ENCODE measurements around the gene TM4SF5.

Gene TM4SF5

DNA sequence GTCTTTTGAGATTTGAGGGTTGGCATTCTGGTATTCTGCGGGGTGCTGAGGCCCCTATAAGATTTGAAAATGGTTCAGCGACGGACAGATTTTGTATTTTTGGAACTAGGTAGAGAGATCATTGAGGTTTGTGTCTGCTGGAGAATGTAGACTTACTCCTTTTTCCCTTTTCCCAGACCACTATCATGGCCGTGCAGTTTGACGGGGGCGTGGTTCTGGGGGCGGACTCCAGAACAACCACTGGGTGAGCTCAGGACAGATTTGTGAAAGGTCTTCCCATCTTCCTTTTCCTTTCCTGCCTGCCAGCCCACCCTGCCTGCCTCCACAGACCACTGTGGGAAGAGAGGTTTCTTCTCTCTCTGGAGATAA lies 24.9 kb downstream of the TM4SF5 start:
- no peak for TF ChIP-seq TAF1 (IDR thresholded peaks at IDR 0.05; ENCODE audit: borderline replicate concordance, low read depth, low read length)
- TF ChIP-seq POLR2AphosphoS5 (IDR thresholded peaks at IDR 0.05; ENCODE audit: low read depth, low read length): no peak
- TF ChIP-seq POLR2A (IDR thresholded peaks at IDR 0.05; ENCODE audit: low read depth, low read length): no peak
- DNase-seq (ENCODE audit: insufficient read length) (no peak), FAIRE-seq (peak; percentile 72)

DNA sequence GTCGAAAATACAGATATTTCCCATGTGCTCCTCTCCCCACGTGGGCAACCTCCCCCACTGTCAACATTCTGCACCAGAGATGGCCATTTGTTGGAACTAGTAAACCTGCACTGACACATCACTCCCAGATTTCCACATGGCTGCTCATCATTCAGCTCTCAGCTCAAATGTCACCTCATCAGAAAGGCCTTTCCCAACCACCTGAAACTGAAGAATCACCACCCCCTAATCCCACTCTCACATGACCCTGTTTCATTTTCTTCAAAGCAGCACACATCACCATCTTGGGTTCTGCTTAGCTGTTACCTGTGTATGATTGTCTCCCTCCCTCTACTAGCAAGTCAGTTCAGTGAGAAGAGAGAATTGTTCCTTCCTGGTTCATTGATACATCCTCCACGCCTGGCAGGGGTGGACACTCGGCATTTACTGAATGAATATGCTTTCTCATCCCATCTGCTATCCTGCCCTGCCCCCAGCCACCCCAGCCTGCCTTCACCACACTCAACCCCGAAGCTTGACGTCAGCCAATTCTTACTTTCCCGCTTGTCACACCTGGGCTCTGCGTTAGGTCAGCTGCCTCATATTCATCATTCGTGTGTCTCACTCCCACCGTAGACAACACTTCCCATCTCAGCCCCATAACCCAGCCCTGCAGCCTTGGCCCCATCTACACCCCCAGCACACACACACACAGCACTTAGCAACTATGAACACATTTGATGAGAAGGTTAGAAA lies 28.9 kb downstream of the TM4SF5 start:
- FAIRE-seq: peak; percentile 48
- no peak for DNase-seq (ENCODE audit: insufficient read length)
- TF ChIP-seq POLR2A (IDR thresholded peaks at IDR 0.05; ENCODE audit: low read depth, low read length) (no peak), POLR2AphosphoS5 (IDR thresholded peaks at IDR 0.05; ENCODE audit: low read depth, low read length) (no peak), TAF1 (IDR thresholded peaks at IDR 0.05; ENCODE audit: borderline replicate concordance, low read depth, low read length) (no peak)

GRCh38 chr17:4802228-4802627 lies 30.5 kb downstream of the TM4SF5 start, which contains the start of gene C17orf114:
C17orf114 (minus strand) TSS chr17:4802328.
- FAIRE-seq (no peak), DNase-seq (ENCODE audit: insufficient read length) (no peak)
- TF ChIP-seq POLR2AphosphoS5 (IDR thresholded peaks at IDR 0.05; ENCODE audit: low read depth, low read length): no peak
- no peak for TF ChIP-seq POLR2A (IDR thresholded peaks at IDR 0.05; ENCODE audit: low read depth, low read length)
- TF ChIP-seq TAF1 (IDR thresholded peaks at IDR 0.05; ENCODE audit: borderline replicate concordance, low read depth, low read length): no peak

DNA sequence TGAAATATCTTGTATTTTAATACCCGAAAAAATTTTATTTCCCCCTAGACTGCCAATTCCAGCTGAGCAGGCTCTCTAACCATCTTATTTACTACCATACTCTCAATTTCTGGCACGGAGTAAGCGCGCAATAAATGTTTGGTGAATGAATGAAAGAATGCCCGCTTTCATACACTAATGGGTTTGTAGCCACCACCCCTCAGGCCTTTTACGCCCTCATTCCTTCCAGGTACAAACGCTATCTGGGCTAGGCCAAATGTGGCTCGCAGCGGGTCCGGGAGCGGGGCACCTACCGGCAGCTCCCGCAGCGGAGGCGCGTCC lies 34.7 kb downstream of the TM4SF5 start:
- FAIRE-seq: no peak
- DNase-seq (ENCODE audit: insufficient read length): no peak
- no peak for TF ChIP-seq TAF1 (IDR thresholded peaks at IDR 0.05; ENCODE audit: borderline replicate concordance, low read depth, low read length)
- no peak for TF ChIP-seq POLR2A (IDR thresholded peaks at IDR 0.05; ENCODE audit: low read depth, low read length)
- no peak for TF ChIP-seq POLR2AphosphoS5 (IDR thresholded peaks at IDR 0.05; ENCODE audit: low read depth, low read length)

DNA sequence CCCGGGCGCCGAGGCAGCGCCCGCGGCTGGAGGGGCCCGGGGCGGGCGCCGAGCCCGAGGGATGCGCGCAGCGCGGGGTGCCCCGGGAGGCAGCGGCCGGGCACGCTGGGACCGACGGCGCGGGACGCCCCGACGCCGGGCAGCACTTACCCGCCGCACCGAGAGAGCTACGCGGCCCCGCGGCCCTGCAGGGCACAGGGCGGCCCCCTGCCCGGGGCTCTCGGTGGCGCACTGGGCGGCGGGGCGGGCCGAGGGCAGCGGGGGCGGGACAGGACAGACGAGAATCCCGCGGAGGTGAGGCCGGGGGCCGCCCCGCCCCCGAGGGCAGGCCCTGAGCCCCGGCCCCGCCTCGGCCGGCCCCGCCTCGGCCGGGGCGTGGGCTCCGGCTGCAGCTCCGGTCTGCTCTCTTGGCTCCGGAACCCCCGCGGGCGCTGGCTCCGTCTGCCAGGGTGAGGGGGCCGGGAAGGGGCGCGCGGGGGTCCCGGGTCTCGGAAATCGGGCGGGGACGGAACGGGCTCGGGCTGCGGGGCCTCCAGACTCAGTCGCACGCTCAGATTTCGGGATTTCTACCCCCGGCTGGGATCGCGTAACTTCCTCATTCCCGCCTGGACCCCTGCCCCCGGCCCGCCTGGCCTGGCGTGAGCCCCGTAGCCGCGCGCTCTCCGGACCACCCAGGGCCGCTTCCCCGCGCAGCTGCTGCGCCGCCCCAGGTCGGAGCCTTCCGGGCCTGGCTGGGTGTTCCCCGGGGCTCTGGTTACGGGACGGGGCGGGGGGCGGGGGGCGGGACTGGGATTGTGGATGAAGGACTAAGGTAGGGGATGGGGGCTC lies 35.3 kb downstream of the TM4SF5 start, which contains the start of gene PLD2:
Gene PLD2 (plus strand): TSS at position 376 of the 828 bp plus-strand sequence. CDS start 621 bp downstream, outside the sequence.
- TF ChIP-seq POLR2AphosphoS5 (IDR thresholded peaks at IDR 0.05; ENCODE audit: low read depth, low read length) (no peak), POLR2A (IDR thresholded peaks at IDR 0.05; ENCODE audit: low read depth, low read length) (peak; percentile 64; the same call in 1 of the 2 replicates)
- FAIRE-seq (peak; percentile 91), DNase-seq (ENCODE audit: insufficient read length) (peak; percentile 100)

- no peak for FAIRE-seq
- TF ChIP-seq POLR2A (IDR thresholded peaks at IDR 0.05; ENCODE audit: low read depth, low read length) (no peak), POLR2AphosphoS5 (IDR thresholded peaks at IDR 0.05; ENCODE audit: low read depth, low read length) (no peak), TAF1 (IDR thresholded peaks at IDR 0.05; ENCODE audit: borderline replicate concordance, low read depth, low read length) (no peak)
- DNase-seq (ENCODE audit: insufficient read length): no peak
Observed at GRCh38 chr17:4807605-4808377, 36.1 kb downstream of the TM4SF5 start.

GRCh38 chr17:4808378-4808767 lies 36.7 kb downstream of the TM4SF5 start:
- FAIRE-seq (no peak), DNase-seq (ENCODE audit: insufficient read length) (no peak)
- TF ChIP-seq POLR2AphosphoS5 (IDR thresholded peaks at IDR 0.05; ENCODE audit: low read depth, low read length): no peak
- no peak for TF ChIP-seq TAF1 (IDR thresholded peaks at IDR 0.05; ENCODE audit: borderline replicate concordance, low read depth, low read length)
- TF ChIP-seq POLR2A (IDR thresholded peaks at IDR 0.05; ENCODE audit: low read depth, low read length): no peak

GRCh38 chr17:4810696-4811290 lies 39.1 kb downstream of the TM4SF5 start:
- TF ChIP-seq POLR2A (IDR thresholded peaks at IDR 0.05; ENCODE audit: low read depth, low read length): no peak
- TF ChIP-seq POLR2AphosphoS5 (IDR thresholded peaks at IDR 0.05; ENCODE audit: low read depth, low read length): no peak
- no peak for TF ChIP-seq TAF1 (IDR thresholded peaks at IDR 0.05; ENCODE audit: borderline replicate concordance, low read depth, low read length)
- DNase-seq (ENCODE audit: insufficient read length) (no peak), FAIRE-seq (no peak)

DNA sequence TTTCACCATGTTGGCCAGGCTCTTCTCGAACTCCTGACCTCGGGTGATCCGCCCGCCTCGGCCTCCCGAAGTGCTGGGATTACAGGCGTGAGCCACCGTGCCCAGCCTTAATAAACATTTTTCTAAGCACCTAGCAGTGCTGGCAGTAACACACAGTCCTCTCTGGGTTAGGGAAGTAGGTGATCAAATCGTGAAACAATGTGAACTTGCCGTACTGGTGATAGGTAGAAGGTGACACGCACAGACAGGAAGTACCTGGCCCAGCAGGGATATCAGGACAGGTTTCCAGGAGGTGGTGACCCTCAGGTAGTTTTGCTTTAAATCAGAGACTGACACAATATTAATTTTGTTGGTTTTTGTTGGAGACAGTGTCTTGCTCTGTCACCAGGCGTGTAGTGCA lies 39.8 kb downstream of the TM4SF5 start:
- TF ChIP-seq TAF1 (IDR thresholded peaks at IDR 0.05; ENCODE audit: borderline replicate concordance, low read depth, low read length) (no peak), POLR2AphosphoS5 (IDR thresholded peaks at IDR 0.05; ENCODE audit: low read depth, low read length) (no peak), POLR2A (IDR thresholded peaks at IDR 0.05; ENCODE audit: low read depth, low read length) (no peak)
- no peak for DNase-seq (ENCODE audit: insufficient read length)
- no peak for FAIRE-seq

DNA sequence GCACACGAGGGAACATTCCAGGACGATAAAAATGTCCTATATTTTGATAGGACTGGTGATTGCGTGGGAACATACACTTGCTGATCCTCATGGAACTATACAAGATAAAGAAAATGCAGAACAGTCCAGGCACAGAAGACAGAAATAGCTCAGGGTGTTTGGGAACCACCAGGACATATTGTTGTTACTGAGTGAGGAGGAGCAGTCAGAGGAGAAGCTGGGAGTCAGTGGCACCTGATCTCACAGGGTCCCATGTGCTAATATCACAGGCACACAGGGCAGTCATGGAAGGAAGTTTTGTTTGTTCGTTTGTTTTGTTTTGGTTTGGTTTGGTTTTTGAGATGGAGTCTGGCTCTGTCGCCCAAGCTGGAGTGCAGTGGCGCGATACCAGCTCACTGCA lies 41.0 kb downstream of the TM4SF5 start:
- FAIRE-seq (no peak), DNase-seq (ENCODE audit: insufficient read length) (no peak)
- TF ChIP-seq POLR2AphosphoS5 (IDR thresholded peaks at IDR 0.05; ENCODE audit: low read depth, low read length): no peak
- TF ChIP-seq TAF1 (IDR thresholded peaks at IDR 0.05; ENCODE audit: borderline replicate concordance, low read depth, low read length): no peak
- no peak for TF ChIP-seq POLR2A (IDR thresholded peaks at IDR 0.05; ENCODE audit: low read depth, low read length)

Data from GM12892 (cell line).